NCI-H446 treated with DMSO at 0.1 percent for 48 hours (cell line): ENCODE results near the gene MAPRE3.

Experiments used
- DNase-seq: peaks from one replicate; lab custom pipeline; 2025; lab: John Stamatoyannopoulos, UW

Gene MAPRE3

DNA sequence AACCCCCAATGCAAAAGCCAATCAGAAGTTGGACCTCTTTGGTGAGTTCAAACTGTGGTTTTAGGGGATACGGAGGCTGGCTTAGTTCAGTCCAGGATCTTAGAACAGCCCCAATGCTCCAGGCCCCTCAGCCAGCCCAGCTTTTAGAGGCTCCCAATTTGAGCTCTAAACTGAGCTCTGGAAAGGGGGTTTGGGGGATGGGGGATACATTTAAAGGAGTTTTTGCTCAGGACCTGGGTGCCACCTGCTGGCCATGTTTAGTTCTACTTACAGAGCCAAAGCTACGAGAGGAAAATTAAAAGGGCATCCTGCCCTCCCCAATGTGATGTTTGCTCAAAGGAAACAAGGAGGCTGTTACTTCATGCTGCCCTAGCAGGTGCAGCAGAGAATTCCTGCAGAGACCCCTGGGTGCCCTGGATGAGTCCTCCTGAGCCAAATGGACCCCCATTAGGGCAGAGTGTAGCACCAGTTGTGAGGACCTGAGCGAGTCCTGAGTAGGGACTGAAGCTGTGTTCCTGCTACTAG lies 46.4 kb downstream of the MAPRE3 start:
- no peak for DNase-seq

GRCh38 chr2:27018142-27018541 lies 47.7 kb downstream of the MAPRE3 start:
- DNase-seq = no peak

DNA sequence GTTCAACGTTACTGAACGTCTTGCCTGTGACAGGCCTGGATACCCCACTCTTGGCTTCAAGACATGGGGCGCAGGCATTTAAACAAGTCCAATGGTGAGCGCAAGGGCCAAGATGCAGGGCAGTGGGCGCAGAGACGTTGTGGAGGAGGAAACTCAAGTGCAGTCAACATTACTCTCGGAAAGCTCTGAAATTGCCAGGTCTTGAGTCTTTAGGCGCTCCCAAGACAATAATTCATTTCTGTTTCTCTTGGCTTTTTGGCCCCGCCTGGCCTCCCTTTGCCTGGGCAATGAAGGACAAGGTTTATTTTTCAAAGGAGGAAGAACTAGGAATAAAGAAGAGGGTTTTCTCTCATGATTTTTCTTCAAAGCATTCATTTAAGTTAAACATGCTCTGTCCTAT lies 49.0 kb downstream of the MAPRE3 start:
- no peak for DNase-seq

DNA sequence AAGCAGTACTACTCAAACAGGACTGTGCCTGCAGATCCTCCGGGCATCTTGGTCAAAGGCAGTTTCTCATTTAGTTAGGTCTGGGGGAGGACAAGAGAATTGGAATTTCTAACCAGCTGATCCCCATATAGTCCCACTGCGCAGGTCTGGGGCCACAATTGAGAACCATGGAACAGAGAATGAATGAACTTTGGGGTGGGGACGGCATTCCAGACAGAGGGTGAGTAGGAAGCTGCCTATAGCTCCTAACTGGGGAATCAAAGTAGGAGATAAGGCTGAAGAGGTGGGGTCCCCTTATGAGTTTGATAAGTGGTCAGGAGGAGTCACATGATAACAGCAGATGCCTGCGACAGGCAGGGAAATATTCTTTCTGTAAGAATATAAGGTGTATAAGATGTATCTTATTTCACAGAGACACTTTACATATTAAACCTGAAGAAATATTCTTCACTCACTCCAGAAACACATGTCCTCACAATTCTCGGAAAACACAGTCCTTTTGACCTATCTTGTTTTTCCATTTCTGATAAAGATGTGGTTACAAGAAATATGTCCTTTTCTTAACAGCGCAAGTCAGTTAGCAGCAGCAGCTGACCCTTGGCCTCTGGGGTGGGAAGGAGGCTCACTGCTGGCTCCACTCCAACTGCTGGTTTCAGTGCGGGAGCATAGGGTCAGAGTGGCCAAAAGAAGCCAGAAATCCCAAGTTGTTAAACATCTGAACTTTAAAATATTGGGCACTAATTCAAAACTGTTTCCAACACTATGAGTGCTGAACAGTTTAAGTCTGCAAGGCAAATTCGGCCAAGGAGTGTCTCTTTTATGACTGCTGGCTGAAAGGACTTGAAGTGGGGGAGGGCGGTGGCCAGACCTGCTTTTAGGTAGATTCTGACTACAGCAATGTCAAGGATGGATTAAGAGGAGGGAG lies 49.8 kb downstream of the MAPRE3 start:
- no peak for DNase-seq

GRCh38 chr2:27021253-27022049 lies 51.0 kb downstream of the MAPRE3 start:
- no peak for DNase-seq

GRCh38 chr2:27023740-27024139 lies 53.3 kb downstream of the MAPRE3 start:
- no peak for DNase-seq

- DNase-seq = no peak
Measured at GRCh38 chr2:27024188-27024587, 53.8 kb downstream of the MAPRE3 start.

DNA sequence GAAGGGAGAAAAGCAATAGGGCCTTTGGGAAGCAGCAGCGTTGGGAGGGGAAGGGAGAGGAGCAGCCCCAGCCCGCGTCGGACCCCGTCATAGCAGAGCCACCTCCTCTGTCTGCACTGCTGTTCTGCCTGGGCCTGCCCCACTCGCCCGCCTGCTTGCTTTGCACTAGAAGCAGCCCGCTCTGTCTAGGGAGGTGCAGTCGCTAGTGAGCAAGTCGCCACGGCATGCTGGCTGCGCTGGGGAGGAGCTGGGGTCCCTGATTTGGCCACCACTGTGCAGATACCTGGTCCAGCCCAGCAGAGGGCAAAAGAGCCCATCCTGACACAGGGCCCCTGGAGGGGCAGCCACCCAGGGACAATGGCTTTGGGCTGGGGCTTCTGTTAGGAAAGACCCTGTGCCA lies 54.4 kb downstream of the MAPRE3 start:
- DNase-seq = no peak

GRCh38 chr2:27025281-27025800 lies 54.9 kb downstream of the MAPRE3 start:
- no peak for DNase-seq

- no peak for DNase-seq
Measured at GRCh38 chr2:27025861-27026851, 55.7 kb downstream of the MAPRE3 start.

DNA sequence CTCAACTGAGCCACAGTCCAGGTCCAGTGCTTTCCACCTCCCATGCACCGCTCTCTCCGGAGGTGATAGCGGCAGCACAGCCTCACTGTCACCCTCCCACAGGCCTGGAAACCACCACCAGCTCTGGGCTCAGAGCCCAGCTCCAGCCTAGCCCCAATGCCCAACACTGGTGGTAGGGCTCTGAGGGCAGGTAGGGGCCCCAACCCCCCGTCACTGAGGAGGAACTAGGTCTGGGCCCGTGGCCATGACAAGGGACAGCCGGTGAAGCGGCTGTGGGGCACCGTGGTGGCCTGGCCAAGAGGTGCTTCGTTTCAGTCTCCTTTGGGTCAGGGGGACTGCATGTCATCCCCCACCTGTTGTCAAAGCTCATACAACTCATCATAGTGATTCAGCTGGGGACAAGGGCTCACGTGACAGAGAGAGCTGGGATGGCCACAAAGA lies 56.8 kb downstream of the MAPRE3 start:
- no peak for DNase-seq

GRCh38 chr2:27029051-27029450 lies 58.6 kb downstream of the MAPRE3 start:
- DNase-seq = no peak

DNA sequence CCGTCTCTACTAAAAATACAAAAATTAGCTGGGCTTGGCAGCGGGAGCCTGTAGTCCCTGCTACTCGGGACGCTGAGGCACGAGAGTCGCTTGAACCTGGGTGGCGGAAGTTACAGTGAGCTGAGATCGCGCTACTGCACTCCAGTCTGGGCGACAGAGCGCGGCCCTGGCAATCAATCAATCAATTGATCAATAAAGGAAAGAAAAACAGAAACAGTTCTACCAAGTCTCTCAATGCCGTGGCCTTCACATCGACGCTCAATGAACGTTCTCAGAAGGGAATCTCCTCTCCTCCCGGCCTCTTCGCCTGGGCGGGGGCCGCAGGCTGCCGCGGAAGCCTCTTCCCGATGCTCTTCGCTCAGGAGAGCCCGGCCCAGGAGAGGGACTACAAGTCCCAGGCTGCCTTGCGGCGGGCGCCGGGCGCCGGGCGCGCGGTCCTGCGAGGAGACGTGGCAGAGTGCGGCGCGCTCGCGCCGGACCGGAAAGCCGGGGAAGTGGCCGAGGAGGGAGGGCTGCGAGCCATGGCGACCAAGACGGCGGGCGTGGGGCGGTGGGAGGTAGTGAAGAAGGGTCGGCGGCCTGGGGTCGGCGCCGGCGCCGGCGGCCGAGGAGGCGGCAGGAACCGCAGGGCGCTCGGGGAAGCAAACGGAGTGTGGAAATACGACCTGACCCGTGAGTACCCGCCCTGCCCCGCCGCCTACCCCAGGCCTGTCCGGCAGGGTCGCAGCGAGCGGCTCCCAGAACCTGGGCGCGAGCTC lies 62.2 kb downstream of the MAPRE3 start, which contains the start of gene TMEM214:
TMEM214 (plus strand) TSS at position 471 of the 758 bp plus-strand sequence; CDS start at position 522, 51 bp downstream.
- DNase-seq = peak; percentile 59

GRCh38 chr2:27033253-27033852 lies 62.9 kb downstream of the MAPRE3 start:
- DNase-seq = no peak

DNA sequence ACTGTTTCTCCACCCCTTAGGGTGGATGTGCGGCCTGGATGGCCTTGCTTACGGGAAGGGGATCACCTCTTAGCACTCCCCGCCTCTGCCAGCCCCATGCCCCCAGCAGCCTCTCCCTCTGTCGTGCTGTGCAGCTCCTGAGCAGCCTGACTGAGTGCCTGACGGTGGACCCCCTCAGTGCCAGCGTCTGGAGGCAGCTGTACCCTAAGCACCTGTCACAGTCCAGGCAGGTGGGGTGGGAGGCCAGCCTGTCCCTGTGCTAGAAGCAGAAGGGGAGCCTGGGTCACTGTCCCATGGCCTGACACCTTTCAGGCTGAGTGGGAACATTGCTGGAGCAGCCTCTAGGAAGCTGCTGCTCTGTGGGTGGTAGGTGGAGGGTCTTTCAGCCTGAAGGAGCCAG lies 67.6 kb downstream of the MAPRE3 start:
- DNase-seq = no peak

GRCh38 chr2:27038631-27039339 lies 68.3 kb downstream of the MAPRE3 start:
- no peak for DNase-seq

- DNase-seq = no peak
Measured at GRCh38 chr2:27039426-27039825, 69.0 kb downstream of the MAPRE3 start.

DNA sequence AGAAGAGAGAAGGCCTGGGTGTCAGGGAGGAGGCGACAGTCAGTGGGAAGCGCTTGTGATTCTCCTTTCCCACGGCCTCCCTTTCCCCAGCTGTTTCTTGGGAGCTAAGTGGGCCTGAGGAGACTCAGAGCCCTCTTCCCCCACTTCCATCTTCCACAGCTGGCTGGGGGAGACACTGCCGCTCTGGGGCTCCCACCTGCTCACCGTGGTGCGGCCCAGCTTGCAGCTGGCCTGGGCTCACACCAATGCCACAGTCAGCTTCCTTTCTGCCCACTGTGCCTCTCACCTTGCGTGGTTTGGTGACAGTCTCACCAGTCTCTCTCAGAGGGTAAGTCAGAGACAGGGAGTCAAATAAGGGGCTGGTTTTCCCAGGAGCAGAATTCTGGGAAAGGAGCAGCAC lies 69.4 kb downstream of the MAPRE3 start:
- no peak for DNase-seq

- no peak for DNase-seq
Measured at GRCh38 chr2:27040282-27040681, 69.8 kb downstream of the MAPRE3 start.
